GM12878 (cell line): ENCODE results near the gene MPZL1. TPM values are rescaled to one million over a fixed set of nuclear protein-coding genes. Genes with fewer than 3 reads are reported as not detected.
A peak's percentile ranks its signal among the peaks of the same experiment; 100 is the strongest.

Experiments used
- ATAC-seq: fragments of 200-7000 bp; cut with Tn5 transposase; 3 replicates; pipeline ENCODE4 v1.9.1; 2020; ENCODE audit warnings: mild to moderate bottlenecking, moderate library complexity
- BruUV-seq: library from RNA; stranded (reverse); fragments of 400-500 nt; replicated peaks from 2 replicates; lab custom pipeline; 2021; lab: Mats Ljungman, UMichigan
- CTCF ChIA-PET: fragments of 300-600 bp; sonication (Branson Sonifier 250); formaldehyde crosslinking; extraction: SDS; loops from one replicate; lab custom pipeline; 2021; ENCODE audit warnings: inconsistent platforms; lab: Yijun Ruan, JAX
- POLR2A ChIA-PET: fragments of 350-600 bp; formaldehyde crosslinking; extraction: SDS; loops from one replicate; lab custom pipeline; 2021; ENCODE audit warnings: inconsistent platforms; lab: Charles Lee
- RAD21 ChIA-PET: fragments of 300-600 bp; sonication (Branson Sonifier 250); formaldehyde crosslinking; loops from one replicate; lab custom pipeline; 2023; ENCODE audit warnings: antibody characterized with exemption; ENCODE audit not compliant: unreplicated experiment; lab: Charles Lee
- SMC1A ChIA-PET: fragments of 300-600 bp; sonication (Branson Sonifier 250); formaldehyde crosslinking; loops from one replicate; lab custom pipeline; 2023; ENCODE audit not compliant: unreplicated experiment, uncharacterized antibody; lab: Charles Lee
- DNase-seq: peaks from one replicate; pipeline ENCODE4 v3.0.0-alpha.2; 2011; ENCODE audit warnings: low read depth, low spot score
- FAIRE-seq: peaks from 3 replicates; lab custom pipeline; 2011; peaks lifted over from hg19 to GRCh38; lab: Jason Lieb, UNC
- H2AFZ ChIP-seq: 2 replicates; pipeline ENCODE4 v1.6.0; 2011; ENCODE audit warnings: low read depth, low read length, control low read depth; ENCODE audit not compliant: control insufficient read depth
- H3K27ac ChIP-seq: 2 replicates; pipeline ENCODE4 v1.5.1; 2011; ENCODE audit warnings: control low read depth; ENCODE audit not compliant: control insufficient read depth, insufficient read depth
- H3K27me3 ChIP-seq, 2 experiments: replicated peaks in 1 of 2; 2 replicates each; pipeline versions ENCODE4 v1.6.0 to v1.6.1; 2011; ENCODE audit warnings: low read length in 1 of 2; ENCODE audit not compliant: control insufficient read depth in 2 of 2, insufficient read depth in 2 of 2
- H3K36me3 ChIP-seq, 2 experiments: 2 replicates each; pipeline ENCODE4 v1.5.1; 2011; ENCODE audit warnings: low read length in 1 of 2; ENCODE audit not compliant: control insufficient read depth in 2 of 2, insufficient read depth in 2 of 2
- H3K4me1 ChIP-seq: 2 replicates; pipeline ENCODE4 v1.6.1; 2011; ENCODE audit warnings: mild to moderate bottlenecking, low read length, moderate library complexity, mixed read lengths; ENCODE audit not compliant: control insufficient read depth, insufficient read depth
- H3K4me2 ChIP-seq: 2 replicates; pipeline ENCODE4 v1.6.0; 2011; ENCODE audit warnings: control low read depth; ENCODE audit not compliant: control insufficient read depth, insufficient read depth
- H3K4me3 ChIP-seq: fragments of 200-600 bp; sonication (generic); 2 replicates; pipeline ENCODE4 v1.5.1; 2016
- H3K79me2 ChIP-seq: 2 replicates; pipeline ENCODE4 v1.6.0; 2011; ENCODE audit warnings: low read length; ENCODE audit not compliant: control insufficient read depth, insufficient read depth
- H3K9ac ChIP-seq: 2 replicates; pipeline ENCODE4 v1.8.0; 2011; ENCODE audit warnings: low read length, control low read depth, mixed read lengths; ENCODE audit not compliant: control insufficient read depth, insufficient read depth
- H3K9me3 ChIP-seq: replicated peaks from 3 replicates; pipeline ENCODE4 v1.5.1; 2011; ENCODE audit warnings: mild to moderate bottlenecking, low read length; ENCODE audit not compliant: control insufficient read depth, insufficient read depth
- H4K20me1 ChIP-seq: 2 replicates; pipeline ENCODE4 v1.6.0; 2011; ENCODE audit not compliant: control insufficient read depth, insufficient read depth
- HDAC6 ChIP-seq: fragments of 200-600 bp; sonication (generic); IDR thresholded peaks from one replicate; pipeline ENCODE4 v1.8.0; 2017; ENCODE audit warnings: antibody characterized with exemption; ENCODE audit not compliant: unreplicated experiment
- HDGF ChIP-seq: fragments of 450-650 bp; IDR thresholded peaks from 2 replicates; pipeline ENCODE4 v1.6.1; 2016; ENCODE audit warnings: antibody characterized with exemption
- MTA2 ChIP-seq: fragments of 450-650 bp; IDR thresholded peaks from 2 replicates; pipeline ENCODE4 v1.6.1; 2016; ENCODE audit warnings: low read depth, mild to moderate bottlenecking, moderate library complexity
- ZNF217 ChIP-seq: fragments of 450-650 bp; IDR thresholded peaks from 2 replicates; pipeline ENCODE4 v1.6.1; 2017; ENCODE audit warnings: antibody characterized with exemption, mild to moderate bottlenecking
- WGBS: methylation state at CpG from one replicate; pipeline ENCODE4 v1.1.6; 2016; ENCODE audit warnings: low lambda C conversion rate; ENCODE audit not compliant: insufficient replicate concordance, insufficient coverage; ENCODE audit errors: missing lambda C conversion rate; 5-methylcytosine and 5-hydroxymethylcytosine counted together
- in situ Hi-C: fragments of 300-500 bp; cut with MboI; formaldehyde crosslinking; loops from 9 replicates; pipeline ENCODE4 v1.14.3; 2018; ENCODE audit warnings: mixed read lengths
- intact Hi-C: fragments of 100-400 bp; cut with micrococcal nuclease; formaldehyde crosslinking; loops from one replicate; pipeline ENCODE4 v1.14.2; 2022; ENCODE audit not compliant: unreplicated experiment
- polyA plus RNA-seq, 11 experiments: library from polyadenylated mRNA; depleted of rRNA in 4 of 11; unstranded in 6 of 11; stranded (reverse) in 5 of 11; fragments of >200 nt; fragmentation: Nextera tagmentation in 4 of 11; fragmentation: Illumina TruSeq in 1 of 11; extraction: Ambion mirVana in 4 of 11; extraction: Trizol in 1 of 11; gene quantifications; 1 replicate in 1 of 11; 2 replicates in 10 of 11; pipeline versions ENCODE4 v1.2.1 to v1.2.3, GENCODE V29; 2011 to 2016; ENCODE audit warnings: inconsistent platforms in 2 of 11, missing spikeins in 2 of 11, low read depth in 1 of 11
- total RNA-seq, 4 experiments: library from RNA; depleted of rRNA in 3 of 4; stranded (reverse); fragments of >200 nt in 3 of 4; fragmentation: Illumina TruSeq in 1 of 4; extraction: Trizol in 1 of 4; gene quantifications; 2 replicates each; pipeline versions ENCODE4 v1.2.1 to v1.2.3, GENCODE V29; 2013 to 2021
- TF ChIP-seq, protein P1 (sequence below): fragments of 450-650 bp; IDR thresholded peaks from 2 replicates; pipeline ENCODE4 v1.6.1; 2017; ENCODE audit warnings: mild to moderate bottlenecking, low read depth, inconsistent platforms; ENCODE audit not compliant: poor library complexity, severe bottlenecking
- TF ChIP-seq, protein P2 (sequence below): fragments of 150-350 bp; IDR thresholded peaks from 2 replicates; pipeline ENCODE4 v1.6.1; 2014; ENCODE audit warnings: mild to moderate bottlenecking, low read depth, low read length

MPZL1 gene
- total and polyA plus RNA-seq, 10 of the 15 experiments (the other 5 are each of a cell fraction or from before 2014, with no cell fraction given), result 9.8 to 60.9 (median 45.9) TPM

DNA sequence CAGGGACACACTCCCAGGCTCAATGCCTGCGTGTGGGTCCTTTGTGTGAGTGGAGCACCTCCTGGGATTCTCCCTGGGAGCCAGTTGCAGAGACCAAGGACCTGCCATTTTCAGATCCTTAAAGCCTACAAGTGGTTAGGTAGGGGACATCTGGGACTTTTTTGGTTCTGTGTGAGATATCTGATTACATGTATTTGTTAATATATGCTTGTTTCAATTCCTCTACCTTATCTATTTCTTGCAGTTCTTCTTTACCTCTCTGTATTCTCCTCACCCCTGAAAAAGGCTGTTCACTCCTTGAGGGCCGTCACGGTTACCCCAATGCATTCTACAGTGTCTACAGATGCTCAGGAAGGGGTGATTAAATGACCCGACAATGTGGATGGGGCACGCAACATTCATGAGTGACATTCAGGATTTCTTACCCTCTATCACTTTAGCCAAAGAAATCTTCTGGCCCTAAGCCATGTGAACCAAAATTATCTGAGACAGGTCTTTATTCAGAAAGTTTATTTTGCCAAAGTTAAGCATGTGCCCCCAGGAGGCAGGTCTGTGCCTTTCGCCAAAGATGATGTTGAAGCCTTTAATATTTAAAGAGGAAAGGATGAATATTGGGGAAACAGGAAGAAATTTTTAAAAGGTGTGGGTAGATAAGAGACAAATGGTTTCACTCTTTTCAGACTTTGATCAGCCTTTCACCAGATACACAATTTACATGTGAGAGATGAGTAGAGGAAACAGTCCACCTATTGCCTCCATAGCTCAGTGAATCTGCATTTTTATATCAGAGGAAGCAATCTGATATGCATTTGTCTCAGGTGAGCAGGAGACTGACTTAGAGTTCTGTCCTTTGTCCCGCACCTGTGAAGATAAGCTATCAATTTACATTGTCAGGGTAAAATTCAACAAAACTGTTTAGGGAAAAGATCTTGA, 44.6 kb upstream of the MPZL1 start (continued):
- TF ChIP-seq, protein P1, sequence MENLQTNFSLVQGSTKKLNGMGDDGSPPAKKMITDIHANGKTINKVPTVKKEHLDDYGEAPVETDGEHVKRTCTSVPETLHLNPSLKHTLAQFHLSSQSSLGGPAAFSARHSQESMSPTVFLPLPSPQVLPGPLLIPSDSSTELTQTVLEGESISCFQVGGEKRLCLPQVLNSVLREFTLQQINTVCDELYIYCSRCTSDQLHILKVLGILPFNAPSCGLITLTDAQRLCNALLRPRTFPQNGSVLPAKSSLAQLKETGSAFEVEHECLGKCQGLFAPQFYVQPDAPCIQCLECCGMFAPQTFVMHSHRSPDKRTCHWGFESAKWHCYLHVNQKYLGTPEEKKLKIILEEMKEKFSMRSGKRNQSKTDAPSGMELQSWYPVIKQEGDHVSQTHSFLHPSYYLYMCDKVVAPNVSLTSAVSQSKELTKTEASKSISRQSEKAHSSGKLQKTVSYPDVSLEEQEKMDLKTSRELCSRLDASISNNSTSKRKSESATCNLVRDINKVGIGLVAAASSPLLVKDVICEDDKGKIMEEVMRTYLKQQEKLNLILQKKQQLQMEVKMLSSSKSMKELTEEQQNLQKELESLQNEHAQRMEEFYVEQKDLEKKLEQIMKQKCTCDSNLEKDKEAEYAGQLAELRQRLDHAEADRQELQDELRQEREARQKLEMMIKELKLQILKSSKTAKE, result no peak
- TF ChIP-seq ZNF217 (peak; percentile 49; the same call in 1 of the 2 replicates), MTA2 (peak; percentile 35)
- TF ChIP-seq, protein P2, sequence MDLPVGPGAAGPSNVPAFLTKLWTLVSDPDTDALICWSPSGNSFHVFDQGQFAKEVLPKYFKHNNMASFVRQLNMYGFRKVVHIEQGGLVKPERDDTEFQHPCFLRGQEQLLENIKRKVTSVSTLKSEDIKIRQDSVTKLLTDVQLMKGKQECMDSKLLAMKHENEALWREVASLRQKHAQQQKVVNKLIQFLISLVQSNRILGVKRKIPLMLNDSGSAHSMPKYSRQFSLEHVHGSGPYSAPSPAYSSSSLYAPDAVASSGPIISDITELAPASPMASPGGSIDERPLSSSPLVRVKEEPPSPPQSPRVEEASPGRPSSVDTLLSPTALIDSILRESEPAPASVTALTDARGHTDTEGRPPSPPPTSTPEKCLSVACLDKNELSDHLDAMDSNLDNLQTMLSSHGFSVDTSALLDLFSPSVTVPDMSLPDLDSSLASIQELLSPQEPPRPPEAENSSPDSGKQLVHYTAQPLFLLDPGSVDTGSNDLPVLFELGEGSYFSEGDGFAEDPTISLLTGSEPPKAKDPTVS, result no peak
- TF ChIP-seq, all 136 proteins: peak for 23

DNA sequence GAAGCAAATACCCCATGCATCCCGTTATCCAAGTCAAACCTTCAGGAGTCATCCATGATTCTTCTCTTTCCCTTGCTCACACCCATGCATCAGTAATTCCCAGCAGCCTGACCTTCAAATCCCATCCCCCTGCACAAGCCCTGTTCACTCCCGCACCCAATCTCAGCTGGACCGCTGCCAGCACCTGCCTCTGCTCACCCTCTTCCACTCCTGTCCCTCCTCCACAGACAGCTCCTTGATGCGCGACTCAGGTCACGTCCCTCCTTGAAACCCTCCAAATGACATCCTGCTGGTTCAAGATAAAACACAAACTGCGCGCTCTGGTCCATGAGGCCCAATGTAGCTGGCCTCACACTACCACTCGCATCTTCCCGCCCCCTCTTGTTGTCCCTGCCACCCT, 43.4 kb upstream of the MPZL1 start:
- H3K27me3 ChIP-seq, result no peaks in the 10 kb centered on the region
- no peak for DNase-seq
- H3K4me1 ChIP-seq, result peaks cover 74% of the 10 kb centered on the region
- 97% methylated on average over 10 of the region's 10 CpGs for WGBS
- ChIA-PET POLR2A (interaction anchor here (2.3 to 7.2 kb wide), 2 partner anchors 48 to 78 kb away, joined by 7 to 84 read pairs; partner anchors contain the start of gene RCSD1), CTCF (interaction anchor here (1.2 to 5.1 kb wide), 7 partner anchors 9 to 139 kb away, joined by 3 to 31 read pairs (median 4); no protein-coding TSS in a partner anchor), SMC1A (interaction anchor here (0.6 to 10.3 kb wide), 9 partner anchors 9 to 120 kb away, joined by 3 to 170 read pairs (median 17); partner anchors contain the start of gene RCSD1), RAD21 (interaction anchor here (0.6 to 8.3 kb wide), 9 partner anchors 9 to 138 kb away, joined by 3 to 100 read pairs (median 4); partner anchors contain the start of gene RCSD1)
- H3K36me3 ChIP-seq, result peaks cover 0 to 7% of the 10 kb centered on the region in 2 experiments; a peak in 2 of 4 replicates
- no TSS peak for BruUV-seq
- ATAC-seq, result no peak
- H3K4me3 ChIP-seq, result no peak overlapping the region
- no peaks in the 10 kb centered on the region for H3K9me3 ChIP-seq
- no peak for FAIRE-seq
- H3K27ac ChIP-seq, result peak overlapping the region; percentile 93
- peak overlapping the region; percentile 17; the same call in 1 of the 2 replicates for H3K4me2 ChIP-seq
- no peak overlapping the region for H3K9ac ChIP-seq
- intact Hi-C loops, result no loop called here
- TF ChIP-seq HDGF, result peak; percentile 51; the same call in 1 of the 2 replicates
- no peak for TF ChIP-seq HDAC6
- H4K20me1 ChIP-seq, result no peaks in the 10 kb centered on the region
- peaks cover 28% of the 10 kb centered on the region for H3K79me2 ChIP-seq
- in situ Hi-C loops, result no loop called here
- H2AFZ ChIP-seq, result no peak overlapping the region
